ENCODE results near the gene CMSS1.

- TF ChIP-seq, protein P1, sequence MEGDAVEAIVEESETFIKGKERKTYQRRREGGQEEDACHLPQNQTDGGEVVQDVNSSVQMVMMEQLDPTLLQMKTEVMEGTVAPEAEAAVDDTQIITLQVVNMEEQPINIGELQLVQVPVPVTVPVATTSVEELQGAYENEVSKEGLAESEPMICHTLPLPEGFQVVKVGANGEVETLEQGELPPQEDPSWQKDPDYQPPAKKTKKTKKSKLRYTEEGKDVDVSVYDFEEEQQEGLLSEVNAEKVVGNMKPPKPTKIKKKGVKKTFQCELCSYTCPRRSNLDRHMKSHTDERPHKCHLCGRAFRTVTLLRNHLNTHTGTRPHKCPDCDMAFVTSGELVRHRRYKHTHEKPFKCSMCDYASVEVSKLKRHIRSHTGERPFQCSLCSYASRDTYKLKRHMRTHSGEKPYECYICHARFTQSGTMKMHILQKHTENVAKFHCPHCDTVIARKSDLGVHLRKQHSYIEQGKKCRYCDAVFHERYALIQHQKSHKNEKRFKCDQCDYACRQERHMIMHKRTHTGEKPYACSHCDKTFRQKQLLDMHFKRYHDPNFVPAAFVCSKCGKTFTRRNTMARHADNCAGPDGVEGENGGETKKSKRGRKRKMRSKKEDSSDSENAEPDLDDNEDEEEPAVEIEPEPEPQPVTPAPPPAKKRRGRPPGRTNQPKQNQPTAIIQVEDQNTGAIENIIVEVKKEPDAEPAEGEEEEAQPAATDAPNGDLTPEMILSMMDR (conservative IDR thresholded peaks at IDR 0.05; ENCODE audit: low read length), result no peak
- no peak for TF ChIP-seq EZH2phosphoT487 (IDR thresholded peaks at IDR 0.05; ENCODE audit: borderline replicate concordance)
These were observed 165.0 kb downstream of the CMSS1 start for GRCh38 chr3:99982650-99983049.

Data from Loucy (cell line).